ENCODE measurements around the gene ZFHX3. TPM values are rescaled to one million over a fixed set of nuclear protein-coding genes. Genes with fewer than 3 reads are reported as not detected.

Gene ZFHX3
- total RNA-seq, 2 experiments from 2014 or later: 0.40 to 0.54 TPM

DNA sequence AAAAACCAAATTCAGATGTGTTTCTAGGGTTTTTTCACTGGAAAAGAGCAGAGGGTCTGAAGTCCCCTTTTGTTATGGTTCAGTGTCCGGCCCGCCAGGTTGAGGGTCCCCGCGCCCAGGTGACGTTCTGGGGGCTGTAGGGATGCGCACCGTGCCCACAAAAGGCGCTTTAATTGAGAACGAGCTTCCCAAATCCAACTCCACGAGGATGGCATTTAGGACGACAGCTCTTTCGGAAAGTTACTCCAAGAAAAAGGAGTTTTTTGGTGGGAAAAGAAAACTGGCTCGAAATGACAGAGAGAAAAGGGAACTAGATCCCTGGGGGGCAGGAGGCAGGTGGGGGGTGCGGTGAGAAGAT is 15.9 kb upstream of the ZFHX3 start:
- H3K4me3 Mint-ChIP-seq: no peak overlapping the region

DNA sequence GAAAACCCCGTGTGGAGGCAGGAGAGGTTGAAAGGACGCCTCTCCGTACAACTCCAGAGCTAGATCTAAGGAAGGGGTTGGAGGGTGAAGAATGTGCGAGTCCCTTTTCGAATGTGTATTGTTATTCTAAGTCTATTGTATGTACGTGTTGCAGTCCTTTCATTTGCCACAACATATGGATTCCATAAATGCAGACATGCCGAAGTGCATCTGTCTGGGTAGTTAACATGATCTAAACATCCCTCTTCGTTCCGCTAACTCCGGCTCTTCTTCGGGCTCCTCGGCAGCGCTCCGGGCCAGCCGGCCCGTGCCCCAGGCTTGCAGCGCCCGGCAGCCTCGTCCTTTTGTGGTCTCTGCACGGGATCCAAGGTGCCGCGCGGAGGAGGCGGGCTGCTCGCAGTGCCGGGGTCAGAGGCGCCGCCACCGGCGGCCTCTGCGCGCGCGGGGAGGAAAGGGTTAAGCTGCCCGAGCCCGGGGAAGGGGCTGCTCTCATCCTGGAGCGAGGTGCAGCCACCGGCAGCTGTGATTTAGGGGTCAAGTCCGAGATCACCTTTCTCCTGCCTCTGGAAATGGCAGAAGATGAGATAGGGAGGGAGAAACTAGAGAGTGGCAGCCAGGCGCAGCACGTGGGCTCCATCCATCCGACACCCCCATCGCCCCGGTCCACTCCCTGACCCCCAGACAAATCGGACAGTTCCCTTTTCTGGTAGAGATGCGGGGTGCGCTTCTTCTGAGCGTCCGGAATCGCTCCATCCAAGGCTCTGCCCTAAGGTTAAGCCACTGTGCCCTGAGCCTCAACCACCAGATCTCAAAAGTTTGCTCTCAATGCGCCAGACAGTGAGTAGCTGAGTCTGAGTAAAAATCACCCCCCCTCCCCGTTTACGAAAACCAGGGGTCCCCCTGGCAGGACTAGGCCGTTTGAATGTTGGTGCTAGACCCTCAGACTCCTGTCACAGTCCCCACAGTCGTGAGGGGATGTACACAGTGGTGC is 15.1 kb upstream of the ZFHX3 start:
- H3K4me1 Mint-ChIP-seq: peaks cover 7% of the 10 kb centered on the region
- no peak overlapping the region for H3K4me3 Mint-ChIP-seq
- no peaks in the 10 kb centered on the region for H3K36me3 Mint-ChIP-seq
- H3K9me3 Mint-ChIP-seq: no peaks in the 10 kb centered on the region
- H3K27me3 Mint-ChIP-seq: peaks cover 86% of the 10 kb centered on the region
- H3K27ac Mint-ChIP-seq: no peak overlapping the region
- DNase-seq: no peak

More for the DNA sequence above, 15.9 kb upstream of the ZFHX3 start:
- no peak overlapping the region for H3K27ac Mint-ChIP-seq
- DNase-seq: no peak
- H3K27me3 Mint-ChIP-seq: peaks cover 93% of the 10 kb centered on the region
- peaks cover 7% of the 10 kb centered on the region for H3K4me1 Mint-ChIP-seq
- no peaks in the 10 kb centered on the region for H3K9me3 Mint-ChIP-seq
- H3K36me3 Mint-ChIP-seq: no peaks in the 10 kb centered on the region

DNA sequence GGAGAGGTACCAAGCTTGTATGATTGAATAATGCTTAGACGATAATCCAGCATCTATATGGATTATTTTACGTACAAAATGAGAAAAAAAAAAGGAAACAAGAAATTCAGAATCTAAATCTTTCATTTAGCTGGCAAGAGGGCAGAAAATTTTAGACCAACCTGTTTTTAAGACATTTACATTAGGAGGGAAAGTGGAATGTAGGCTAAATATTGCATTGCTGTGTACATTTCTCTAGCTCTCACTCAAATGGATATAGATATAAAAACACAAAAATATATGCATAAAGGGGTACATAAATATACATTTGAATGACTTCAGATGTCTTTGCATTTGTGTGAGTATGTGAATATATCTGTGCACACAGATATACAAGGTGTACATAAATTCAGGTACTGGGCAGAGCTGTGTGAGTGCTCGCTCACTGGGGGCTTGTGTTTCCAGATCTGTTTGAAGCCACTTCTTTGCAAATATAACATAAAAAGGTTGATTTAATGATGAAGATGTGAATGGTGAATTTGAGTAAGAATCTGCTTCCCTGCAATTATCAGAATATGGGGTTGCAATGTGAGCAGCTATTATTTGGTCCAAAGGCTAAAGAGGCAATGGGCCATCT is 14.2 kb upstream of the ZFHX3 start:
- no peak overlapping the region for H3K4me3 Mint-ChIP-seq
- H3K9me3 Mint-ChIP-seq: no peaks in the 10 kb centered on the region
- no peaks in the 10 kb centered on the region for H3K36me3 Mint-ChIP-seq
- DNase-seq: no peak
- no peak overlapping the region for H3K27ac Mint-ChIP-seq
- H3K27me3 Mint-ChIP-seq: peaks cover 77% of the 10 kb centered on the region
- H3K4me1 Mint-ChIP-seq: peaks cover 10% of the 10 kb centered on the region

DNA sequence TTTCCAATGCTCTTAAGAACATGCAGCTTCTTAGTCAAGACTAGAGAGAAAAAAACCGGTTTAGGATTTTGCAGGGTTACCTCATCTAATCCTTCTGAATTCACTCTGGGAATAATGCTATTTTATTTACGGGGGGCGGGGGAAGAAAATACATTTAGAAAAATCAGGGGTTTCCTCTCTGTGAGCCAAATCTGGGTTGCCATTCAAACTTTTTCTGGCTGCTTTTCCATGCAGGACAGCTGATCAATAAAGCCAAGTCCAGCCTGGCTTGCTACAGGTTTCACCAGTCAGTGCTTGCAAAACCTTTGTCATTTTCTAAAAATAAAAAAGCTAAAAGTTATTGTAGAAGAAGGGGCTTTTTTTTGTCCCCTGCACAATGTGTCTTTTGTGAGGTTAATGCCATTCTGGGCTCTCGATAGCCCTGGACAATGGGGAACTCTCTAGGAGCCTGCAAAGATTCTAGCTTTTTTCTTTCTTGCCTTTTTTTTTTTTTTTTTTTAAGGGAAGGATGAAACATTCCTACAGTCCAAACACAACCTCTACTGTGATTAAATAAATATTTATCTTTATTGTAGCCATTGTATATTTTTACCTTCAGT is 13.1 kb upstream of the ZFHX3 start:
- no peak overlapping the region for H3K4me3 Mint-ChIP-seq
- peaks cover 68% of the 10 kb centered on the region for H3K27me3 Mint-ChIP-seq
- DNase-seq: no peak
- H3K36me3 Mint-ChIP-seq: no peaks in the 10 kb centered on the region
- peaks cover 10% of the 10 kb centered on the region for H3K4me1 Mint-ChIP-seq
- H3K9me3 Mint-ChIP-seq: no peaks in the 10 kb centered on the region
- H3K27ac Mint-ChIP-seq: no peak overlapping the region

DNA sequence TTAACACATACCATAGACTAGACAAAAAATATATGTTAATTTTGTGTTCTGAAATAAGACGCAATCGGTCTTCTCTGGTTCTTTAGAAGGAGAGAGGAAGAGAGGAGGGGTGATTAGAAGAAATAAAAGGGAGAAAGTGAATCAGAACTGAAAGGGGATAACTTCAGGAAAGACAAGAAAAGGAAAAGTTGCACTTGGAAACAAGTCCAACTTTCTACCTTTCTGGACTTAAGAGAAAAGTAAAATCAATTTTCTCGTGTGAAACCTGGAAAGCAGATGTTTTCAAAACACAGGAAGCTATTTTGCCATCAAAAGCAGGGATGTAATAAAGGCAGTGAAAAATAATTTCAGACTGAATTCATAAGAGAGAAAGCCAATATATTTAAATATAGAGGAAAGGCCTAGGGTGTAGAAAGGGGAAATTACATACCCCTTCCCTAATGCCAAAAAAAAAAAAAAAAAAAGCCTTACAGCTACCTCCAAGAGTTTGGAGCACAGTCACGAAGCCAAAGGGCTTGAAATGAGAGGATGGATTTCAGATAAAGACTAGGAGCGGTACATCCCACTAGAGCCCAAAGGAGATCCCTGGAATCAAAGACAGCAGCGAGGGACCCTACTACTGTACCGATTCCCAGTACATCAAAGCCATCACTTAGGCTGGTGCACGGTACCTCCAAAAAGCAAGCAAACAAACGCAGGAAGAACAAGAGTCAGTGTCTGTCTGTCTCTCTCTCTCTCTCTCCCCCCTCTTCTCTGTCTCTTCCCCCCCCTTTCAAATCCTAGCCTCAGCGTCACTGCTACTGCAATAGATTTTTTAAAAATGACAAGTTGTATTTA is 12.1 kb upstream of the ZFHX3 start:
- H3K4me1 Mint-ChIP-seq: peaks cover 10% of the 10 kb centered on the region
- DNase-seq: no peak
- H3K27me3 Mint-ChIP-seq: peaks cover 58% of the 10 kb centered on the region
- H3K9me3 Mint-ChIP-seq: no peaks in the 10 kb centered on the region
- H3K36me3 Mint-ChIP-seq: no peaks in the 10 kb centered on the region
- H3K27ac Mint-ChIP-seq: no peak overlapping the region
- H3K4me3 Mint-ChIP-seq: peak overlapping the region; percentile 82

DNA sequence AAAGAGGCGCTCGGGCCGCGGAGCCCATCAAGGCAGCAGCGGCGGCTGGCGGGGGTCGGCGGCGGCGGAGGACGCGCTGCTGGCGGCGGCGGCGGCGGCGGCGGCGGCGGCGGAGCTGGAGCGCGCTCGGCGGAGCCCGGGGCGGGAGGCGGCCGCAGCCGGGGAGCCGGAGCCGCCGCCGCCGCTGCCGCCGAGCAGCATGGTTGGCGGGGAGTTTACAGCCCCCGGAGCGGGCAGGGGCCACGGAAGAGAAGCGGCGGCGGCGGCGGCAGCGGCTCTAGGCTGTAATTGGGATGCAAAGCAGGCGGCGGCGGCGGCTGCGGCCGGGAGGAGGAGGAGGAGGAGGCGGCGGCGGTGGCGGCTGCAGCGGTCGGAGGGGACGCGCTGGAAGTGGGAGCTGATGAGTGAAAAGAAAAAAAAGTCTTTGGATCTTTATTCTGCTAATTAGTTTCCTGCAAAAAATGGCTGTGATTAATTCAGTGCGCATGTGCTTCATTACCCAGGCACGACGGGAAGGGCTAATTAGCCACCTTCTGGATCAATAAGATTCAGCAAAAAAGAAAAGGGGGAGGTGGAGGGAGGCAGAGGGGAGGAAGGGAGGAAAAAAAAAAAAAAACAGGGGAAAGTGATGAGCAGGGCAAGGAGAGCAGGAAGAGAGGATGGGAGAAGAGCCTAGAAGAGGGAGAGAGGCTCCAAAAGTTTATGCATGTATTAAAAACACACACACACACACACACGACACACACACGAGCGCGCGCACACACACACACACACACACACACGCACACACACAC is 10.9 kb upstream of the ZFHX3 start:
- Mint-ChIP-seq H3K4me3 (peak overlapping the region; percentile 82), H3K4me1 (peaks cover 12% of the 10 kb centered on the region), H3K27ac (no peak overlapping the region), H3K36me3 (no peaks in the 10 kb centered on the region), H3K27me3 (peaks cover 47% of the 10 kb centered on the region), H3K9me3 (no peaks in the 10 kb centered on the region)
- DNase-seq: peak; percentile 9

DNA sequence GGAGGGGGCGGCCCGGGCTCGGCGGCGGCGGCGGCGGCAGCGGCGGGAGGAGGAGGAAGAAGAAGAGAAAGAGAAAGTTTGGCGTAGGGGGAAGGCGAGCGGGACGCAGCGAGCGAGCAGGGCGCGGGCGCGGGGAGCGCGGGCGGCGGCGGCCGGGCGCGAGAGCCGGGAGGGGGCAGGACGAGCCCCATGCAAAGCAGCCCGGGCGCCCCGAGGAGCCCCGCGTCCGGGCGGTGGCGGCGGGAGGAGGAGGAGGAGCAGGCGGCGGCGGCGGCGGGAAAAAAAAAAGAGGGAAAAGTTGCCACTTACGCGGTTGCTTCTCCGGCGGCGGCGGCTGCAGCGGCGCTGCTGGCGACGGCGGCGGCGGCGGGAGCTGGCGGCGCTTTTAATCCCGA is 10.3 kb upstream of the ZFHX3 start:
- Mint-ChIP-seq H3K4me1 (peaks cover 12% of the 10 kb centered on the region), H3K27ac (no peak overlapping the region), H3K27me3 (peaks cover 41% of the 10 kb centered on the region), H3K36me3 (no peaks in the 10 kb centered on the region), H3K4me3 (peak overlapping the region; percentile 18), H3K9me3 (no peaks in the 10 kb centered on the region)
- DNase-seq: peak; percentile 44

DNA sequence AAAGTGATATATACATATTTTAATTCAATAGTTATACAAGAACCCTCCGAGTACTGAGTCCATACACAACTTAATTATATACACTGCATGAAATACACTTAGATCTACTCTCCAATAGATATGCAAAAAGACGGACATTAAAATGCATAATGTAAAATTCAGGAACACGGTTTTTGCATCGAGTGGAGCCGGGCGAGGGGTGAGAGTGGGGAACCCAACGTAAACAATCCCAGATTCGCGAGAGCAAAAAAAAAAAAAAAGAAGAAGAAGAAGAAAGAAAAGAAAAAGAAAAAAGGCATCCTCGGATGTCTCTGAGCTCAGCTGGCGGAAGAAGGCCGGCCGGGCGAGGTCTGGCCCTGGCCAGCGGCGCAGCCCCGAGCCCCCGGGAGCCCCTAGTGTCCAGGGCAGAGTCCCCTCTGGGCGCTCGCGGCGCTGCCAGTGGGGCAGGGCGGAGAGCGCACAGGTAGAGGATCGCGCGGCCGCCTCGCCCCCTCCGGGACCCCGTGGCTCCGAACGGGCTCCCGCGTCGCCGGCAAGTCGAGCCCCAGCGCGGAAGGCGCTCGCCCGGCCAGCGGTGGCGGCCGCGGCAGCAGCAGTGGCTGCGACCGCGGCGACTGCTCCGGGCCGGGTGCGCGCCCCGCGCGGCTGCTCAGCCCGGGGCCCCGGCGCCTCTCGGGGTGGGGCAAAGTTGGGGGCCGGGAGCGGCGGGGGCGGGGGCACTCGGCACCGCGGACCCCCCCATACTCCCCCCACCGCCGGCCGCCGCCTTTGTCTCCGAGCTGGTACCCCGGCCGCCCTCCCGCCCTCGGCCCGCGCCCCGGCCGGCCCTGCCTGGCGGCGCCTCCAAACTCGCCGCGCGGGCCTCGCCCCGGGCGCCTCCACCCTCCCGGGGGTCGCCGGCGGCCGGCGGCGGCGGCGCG is 9.6 kb upstream of the ZFHX3 start:
- H3K36me3 Mint-ChIP-seq: no peaks in the 10 kb centered on the region

DNA sequence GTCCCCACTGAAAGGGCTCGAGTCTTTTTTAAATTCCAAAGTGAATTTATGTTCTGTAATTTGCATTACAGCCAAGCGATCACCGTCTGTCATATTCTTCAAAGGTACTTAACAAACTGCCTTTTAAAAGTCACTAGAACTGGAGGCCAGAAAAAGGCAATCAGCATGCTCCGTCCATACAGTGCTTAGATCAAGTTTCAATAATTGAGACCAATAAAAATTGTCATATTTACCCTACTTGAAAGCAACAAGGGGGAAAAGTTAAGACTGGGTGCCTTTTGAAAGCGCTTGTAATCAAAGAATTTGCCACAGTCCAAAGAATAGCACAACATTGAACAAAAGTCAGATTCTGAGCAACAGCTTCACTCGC is 9.0 kb upstream of the ZFHX3 start:
- DNase-seq: no peak
- Mint-ChIP-seq H3K4me3 (peak overlapping the region; percentile 90), H3K27ac (no peak overlapping the region), H3K36me3 (no peaks in the 10 kb centered on the region), H3K9me3 (no peaks in the 10 kb centered on the region), H3K4me1 (peaks cover 10% of the 10 kb centered on the region), H3K27me3 (peaks cover 29% of the 10 kb centered on the region)

More for the DNA sequence above, 9.6 kb upstream of the ZFHX3 start:
- Mint-ChIP-seq H3K27ac (peak overlapping the region; percentile 38), H3K27me3 (peaks cover 35% of the 10 kb centered on the region), H3K4me3 (peak overlapping the region; percentile 90), H3K4me1 (peaks cover 12% of the 10 kb centered on the region), H3K9me3 (no peaks in the 10 kb centered on the region)
- peak; percentile 21 for DNase-seq

DNA sequence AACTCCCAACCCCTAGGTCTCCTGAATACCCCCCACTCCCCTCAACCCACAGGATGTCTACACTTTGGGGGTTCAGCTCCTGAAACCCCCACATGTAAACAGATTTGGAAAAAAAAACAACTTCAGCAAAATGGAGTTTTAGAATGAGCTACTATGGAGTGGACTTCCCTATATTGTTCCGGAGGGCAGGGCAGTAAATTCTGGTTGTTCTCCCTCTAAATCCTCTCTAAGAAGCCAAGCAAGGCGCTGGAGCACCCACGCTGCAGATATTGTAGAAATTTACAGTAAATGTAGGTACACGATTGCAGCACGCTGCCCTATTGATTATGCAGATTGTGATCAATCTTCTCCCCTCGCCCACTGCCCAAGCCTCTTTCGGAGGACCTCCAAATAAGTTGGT is 8.5 kb upstream of the ZFHX3 start:
- Mint-ChIP-seq H3K4me3 (no peak overlapping the region), H3K27me3 (peaks cover 26% of the 10 kb centered on the region)
- no peak for DNase-seq

DNA sequence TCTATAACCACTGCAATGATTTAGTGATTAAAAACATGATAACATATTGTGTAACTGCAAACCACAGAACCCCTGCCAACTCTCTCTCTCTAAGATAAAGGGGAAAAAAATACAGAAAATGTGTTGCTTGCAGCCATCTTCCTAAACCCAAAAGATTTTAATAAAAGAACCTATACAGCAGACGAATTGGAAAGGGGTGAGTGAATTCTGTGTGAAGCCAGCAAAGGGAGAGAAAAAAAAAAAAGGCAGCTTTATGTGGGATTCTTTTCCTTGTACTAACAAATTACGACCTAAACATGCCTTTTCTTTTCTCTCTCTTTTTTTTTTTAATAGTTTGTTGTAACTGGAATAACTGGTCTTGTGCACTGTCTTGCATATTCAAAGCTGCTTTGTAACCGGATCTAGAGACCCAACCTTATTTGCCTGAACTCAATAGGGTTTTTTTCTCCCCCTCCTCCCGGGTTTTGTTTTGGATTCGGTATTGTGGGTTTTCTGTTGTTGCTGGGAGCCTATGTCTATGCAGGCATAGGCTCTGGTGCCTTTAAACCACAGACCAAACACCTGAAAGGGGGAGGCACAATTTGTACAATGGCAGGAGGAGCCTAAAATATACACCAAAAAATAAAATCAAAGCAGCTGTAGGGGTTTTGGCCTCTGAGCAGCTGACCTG is 7.0 kb upstream of the ZFHX3 start:
- H3K4me1 Mint-ChIP-seq: peaks cover 10% of the 10 kb centered on the region
- no peaks in the 10 kb centered on the region for H3K9me3 Mint-ChIP-seq
- H3K4me3 Mint-ChIP-seq: no peak overlapping the region

More for the DNA sequence above, 8.5 kb upstream of the ZFHX3 start:
- H3K4me1 Mint-ChIP-seq: peaks cover 10% of the 10 kb centered on the region
- H3K27ac Mint-ChIP-seq: no peak overlapping the region
- H3K9me3 Mint-ChIP-seq: no peaks in the 10 kb centered on the region
- no peaks in the 10 kb centered on the region for H3K36me3 Mint-ChIP-seq

DNA sequence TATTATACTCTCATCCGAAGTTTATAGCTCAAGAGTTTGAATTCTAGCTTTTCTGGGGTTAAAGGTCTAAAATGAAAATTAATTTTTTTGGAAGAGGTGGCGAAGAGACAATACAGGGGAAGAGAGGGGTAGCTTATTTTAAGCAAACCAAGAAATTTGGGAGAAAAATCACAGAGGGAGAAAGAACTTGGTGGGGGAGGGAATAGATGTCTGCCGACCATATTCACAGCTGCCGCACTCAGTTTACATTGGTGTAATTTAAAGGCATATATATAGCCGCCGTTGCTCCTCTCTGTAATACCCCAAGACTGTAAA is 6.5 kb upstream of the ZFHX3 start:
- Mint-ChIP-seq H3K9me3 (no peaks in the 10 kb centered on the region), H3K4me1 (peaks cover 9% of the 10 kb centered on the region), H3K36me3 (no peaks in the 10 kb centered on the region), H3K27me3 (peaks cover 7% of the 10 kb centered on the region), H3K27ac (no peak overlapping the region), H3K4me3 (no peak overlapping the region)
- no peak for DNase-seq

More for the DNA sequence above, 7.0 kb upstream of the ZFHX3 start:
- peaks cover 12% of the 10 kb centered on the region for H3K27me3 Mint-ChIP-seq
- H3K27ac Mint-ChIP-seq: no peak overlapping the region
- DNase-seq: no peak
- no peaks in the 10 kb centered on the region for H3K36me3 Mint-ChIP-seq

DNA sequence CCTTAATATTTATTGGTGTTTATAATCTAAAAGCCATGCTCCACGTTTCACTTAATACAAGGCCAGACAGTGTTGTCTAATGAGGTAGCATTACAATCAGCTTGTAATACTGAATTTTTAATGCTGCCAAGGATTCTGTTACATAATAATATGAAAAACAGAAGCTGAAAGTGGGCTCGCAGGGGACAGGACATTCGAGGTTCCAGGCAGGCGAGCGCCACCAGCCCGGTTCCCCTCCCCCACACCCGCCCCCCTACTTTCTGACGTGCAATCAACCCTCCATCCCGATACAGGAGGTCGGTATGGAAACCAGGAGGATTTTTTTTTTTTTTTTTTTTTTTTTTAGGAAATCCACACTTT is 6.2 kb upstream of the ZFHX3 start:
- H3K27me3 Mint-ChIP-seq: peaks cover 6% of the 10 kb centered on the region
- peaks cover 8% of the 10 kb centered on the region for H3K4me1 Mint-ChIP-seq
- DNase-seq: no peak
- H3K9me3 Mint-ChIP-seq: no peaks in the 10 kb centered on the region
- no peak overlapping the region for H3K4me3 Mint-ChIP-seq
- H3K36me3 Mint-ChIP-seq: no peaks in the 10 kb centered on the region
- no peak overlapping the region for H3K27ac Mint-ChIP-seq
